VCaP (cell line): Measurements from ENCODE around the gene LRRC74A.

Experiments
- H3K27ac ChIP-seq: fragments of 450-650 bp; 2 replicates; pipeline ENCODE4 v1.5.1; 2017
- TF ChIP-seq, protein P1 (sequence below): fragments of 450-650 bp; conservative IDR thresholded peaks from 2 replicates; pipeline ENCODE4 v1.5.1; 2017; ENCODE audit warnings: mild to moderate bottlenecking, moderate library complexity

The LRRC74A gene

DNA sequence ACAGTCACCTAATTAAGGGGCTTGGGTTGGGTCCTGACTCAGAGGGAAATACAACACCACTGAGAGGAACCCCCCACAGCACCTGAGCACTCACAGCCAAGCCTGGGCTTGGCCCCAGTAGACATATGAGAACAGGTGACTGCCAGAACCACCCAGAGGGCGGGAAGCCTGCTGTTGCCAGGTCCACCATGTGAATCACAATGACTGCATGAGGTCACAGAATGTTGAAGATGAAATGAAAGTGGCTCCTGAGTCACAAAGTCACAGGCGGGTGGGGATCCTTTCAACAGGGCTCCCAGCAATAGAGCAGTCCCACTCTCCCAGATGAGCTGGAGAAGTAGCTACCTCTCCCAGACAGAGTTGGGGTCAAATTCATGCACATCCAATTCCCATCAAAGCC is at the start of gene LRRC74A:
TSS of gene LRRC74A (plus strand) at position 287 of the 400 bp plus-strand sequence. CDS start 290 bp downstream, outside the sequence.
- H3K27ac ChIP-seq = no peak within 1 kb of the TSS

DNA sequence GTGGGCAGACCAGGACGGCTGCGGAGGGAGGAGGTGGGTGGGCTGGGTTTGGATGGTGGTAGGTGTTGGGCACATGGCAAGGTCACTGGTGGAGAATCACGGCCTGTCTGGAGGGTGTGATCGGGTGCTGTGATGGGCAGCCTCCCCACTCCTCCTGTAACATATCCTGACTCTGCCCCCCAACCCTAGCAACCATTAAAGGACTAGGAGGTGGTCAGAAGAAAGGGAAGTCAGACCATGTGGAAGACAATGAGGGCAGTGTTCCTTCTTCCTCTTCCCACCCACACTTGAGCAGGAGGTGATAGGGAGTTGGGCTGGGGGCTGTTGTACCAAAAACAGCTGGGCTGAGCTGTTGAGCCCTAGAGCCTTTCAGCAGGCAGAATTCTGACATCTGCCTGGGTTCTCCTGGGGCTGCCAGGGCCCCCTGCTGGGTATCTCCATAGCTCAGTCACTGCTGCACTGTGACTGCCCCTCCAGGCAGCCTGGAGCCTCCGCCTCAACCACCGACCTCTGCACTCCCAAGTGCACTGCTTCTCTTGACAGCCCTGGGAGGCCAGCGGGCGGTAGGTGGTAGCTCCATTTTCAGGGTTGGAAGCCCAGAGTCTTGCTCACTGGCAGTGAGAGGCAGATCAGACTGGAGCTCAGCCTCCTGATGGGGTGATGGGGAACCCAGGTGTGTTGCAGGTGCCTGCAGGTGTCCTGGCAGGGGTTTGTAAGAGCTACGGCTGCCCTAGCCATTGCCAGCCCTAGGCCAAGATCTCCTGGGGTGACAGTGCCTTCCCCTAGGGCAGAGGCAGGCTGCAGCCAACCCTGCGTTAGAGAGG is 49.6 kb upstream of the LRRC74A start:
- TF ChIP-seq, protein P1, sequence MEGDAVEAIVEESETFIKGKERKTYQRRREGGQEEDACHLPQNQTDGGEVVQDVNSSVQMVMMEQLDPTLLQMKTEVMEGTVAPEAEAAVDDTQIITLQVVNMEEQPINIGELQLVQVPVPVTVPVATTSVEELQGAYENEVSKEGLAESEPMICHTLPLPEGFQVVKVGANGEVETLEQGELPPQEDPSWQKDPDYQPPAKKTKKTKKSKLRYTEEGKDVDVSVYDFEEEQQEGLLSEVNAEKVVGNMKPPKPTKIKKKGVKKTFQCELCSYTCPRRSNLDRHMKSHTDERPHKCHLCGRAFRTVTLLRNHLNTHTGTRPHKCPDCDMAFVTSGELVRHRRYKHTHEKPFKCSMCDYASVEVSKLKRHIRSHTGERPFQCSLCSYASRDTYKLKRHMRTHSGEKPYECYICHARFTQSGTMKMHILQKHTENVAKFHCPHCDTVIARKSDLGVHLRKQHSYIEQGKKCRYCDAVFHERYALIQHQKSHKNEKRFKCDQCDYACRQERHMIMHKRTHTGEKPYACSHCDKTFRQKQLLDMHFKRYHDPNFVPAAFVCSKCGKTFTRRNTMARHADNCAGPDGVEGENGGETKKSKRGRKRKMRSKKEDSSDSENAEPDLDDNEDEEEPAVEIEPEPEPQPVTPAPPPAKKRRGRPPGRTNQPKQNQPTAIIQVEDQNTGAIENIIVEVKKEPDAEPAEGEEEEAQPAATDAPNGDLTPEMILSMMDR = no peak
- H3K27ac ChIP-seq = no peak overlapping the region

More for the DNA sequence above, at the start of gene LRRC74A:
- TF ChIP-seq, protein P1 = no peak

DNA sequence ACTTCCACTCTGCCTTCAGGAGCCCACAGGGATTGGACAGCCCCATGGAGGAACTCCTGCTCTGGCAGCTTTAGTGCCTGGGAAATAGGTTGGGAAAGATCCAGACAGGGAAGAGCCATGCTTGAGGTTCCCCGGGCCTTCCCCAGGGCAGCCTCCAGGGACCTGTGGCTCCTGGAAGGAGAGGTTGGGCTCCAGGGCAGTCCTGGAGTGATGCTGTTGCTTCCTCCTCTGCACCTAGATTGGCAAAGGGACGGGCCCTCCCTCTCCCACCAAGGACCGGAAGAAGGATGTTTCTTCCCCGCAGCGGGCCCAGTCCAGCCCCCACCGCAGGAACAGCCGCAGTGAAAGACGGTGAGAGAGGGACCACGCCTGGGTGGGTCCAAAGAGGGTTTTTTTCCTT is 48.5 kb upstream of the LRRC74A start:
- TF ChIP-seq, protein P1 = no peak
- no peak overlapping the region for H3K27ac ChIP-seq

DNA sequence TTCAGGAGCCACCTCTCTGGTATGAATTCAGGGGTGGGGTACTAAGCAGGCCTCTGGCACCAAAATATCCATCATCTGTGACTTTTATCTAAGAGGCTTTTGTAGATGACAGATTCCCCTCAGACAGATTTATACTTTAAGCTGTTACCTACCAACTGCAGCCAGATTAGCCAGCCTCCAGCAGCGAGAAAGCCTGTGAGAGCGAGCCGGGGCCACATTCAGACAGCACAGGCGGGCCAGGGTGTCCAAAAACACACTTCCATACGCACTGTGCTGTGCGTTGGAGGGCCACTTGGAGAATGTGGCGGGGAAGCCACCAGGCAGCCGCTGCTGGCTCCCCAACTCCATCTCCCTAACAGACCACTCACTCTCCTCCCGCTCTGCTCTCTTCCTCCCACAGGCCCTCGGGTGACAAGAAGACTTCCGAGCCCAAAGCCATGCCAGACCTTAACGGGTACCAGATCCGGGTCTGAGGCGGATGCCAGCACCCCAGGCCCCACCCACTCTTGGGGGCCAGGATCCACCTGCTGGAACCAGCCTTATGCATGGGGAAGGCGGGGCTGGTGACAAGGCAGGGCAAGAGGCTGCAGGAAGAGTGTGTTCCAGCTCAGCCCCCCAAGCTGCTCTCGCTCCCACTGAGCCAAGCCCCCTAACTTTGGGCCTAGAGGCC is 47.5 kb upstream of the LRRC74A start:
- TF ChIP-seq, protein P1 = no peak

DNA sequence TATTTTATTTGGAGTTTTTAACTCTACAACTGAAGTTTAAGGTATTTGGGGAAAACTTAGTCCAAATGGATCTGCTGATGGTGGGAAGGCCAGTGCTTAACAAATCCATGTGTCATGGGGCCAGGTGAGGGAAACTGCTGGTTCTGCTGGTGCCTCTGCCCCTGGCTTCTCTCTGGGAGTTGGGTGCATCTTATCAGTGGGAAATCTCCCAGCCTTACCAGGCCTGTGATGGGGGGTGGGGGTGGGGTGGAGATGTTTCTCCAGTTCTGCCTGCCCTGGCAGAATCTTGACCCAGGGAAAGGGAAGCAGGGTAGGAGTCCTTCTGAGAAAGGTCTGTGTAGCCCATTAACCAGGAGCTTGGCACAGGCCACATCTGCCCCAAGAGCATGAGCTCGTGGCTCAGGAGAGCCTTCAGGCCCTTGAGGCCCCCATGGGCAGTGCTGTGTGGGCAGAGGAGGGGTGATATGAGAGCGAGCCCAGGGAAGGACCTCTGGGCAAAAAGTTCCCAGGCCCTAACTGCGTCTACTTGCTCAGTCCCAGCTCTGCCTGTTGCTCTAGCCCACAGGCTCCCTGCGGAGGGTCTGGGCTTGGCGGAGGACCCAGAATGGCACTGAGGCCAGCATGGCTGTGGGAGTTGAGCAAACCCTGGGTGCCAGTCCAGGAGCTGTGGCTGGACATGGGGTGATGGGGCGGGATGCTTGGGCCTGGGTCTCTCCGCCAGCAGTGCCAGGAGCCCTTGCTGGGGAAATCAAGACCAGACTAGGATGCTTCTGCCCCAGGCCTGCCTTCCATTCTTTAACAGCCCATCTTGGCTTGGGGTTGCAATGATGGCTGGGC is 46.8 kb upstream of the LRRC74A start:
- TF ChIP-seq, protein P1 = no peak
- H3K27ac ChIP-seq = no peak overlapping the region

More for the DNA sequence above, 47.5 kb upstream of the LRRC74A start:
- H3K27ac ChIP-seq = no peak overlapping the region

DNA sequence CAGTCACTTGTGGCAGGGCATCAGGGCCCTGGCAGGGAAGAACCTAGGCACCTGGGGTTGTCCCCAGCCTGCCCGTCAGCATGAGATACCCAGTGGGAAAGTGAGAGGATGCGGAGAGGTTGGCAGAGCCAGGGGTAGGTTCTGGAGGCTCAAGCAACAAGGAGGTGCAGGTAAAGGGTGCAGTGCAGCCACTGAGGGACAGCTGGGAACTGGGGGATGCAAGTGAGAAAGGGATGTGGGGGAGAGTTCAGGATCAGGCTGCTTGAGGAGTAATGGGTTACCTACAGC is 46.2 kb upstream of the LRRC74A start:
- TF ChIP-seq, protein P1 = no peak
- no peak overlapping the region for H3K27ac ChIP-seq

DNA sequence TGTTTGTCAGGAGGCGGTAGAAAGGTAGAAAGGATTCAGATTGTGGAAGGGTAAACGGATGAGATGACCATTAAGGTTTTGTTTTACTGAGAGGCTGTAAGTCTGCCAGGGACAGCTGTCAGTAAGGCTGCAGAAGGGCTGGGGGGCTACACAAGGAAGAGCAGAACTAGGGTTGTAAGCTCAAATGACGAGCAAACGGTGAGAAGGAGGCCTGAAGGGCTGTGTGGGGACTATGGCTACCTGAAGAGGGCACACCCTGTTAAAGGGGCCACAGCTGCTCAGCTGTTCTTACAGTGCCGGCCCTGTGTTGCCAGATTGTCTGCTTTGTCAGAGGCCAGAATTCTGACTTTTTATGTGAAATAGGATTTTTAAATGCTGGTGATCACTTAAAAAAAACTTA is 45.8 kb upstream of the LRRC74A start:
- H3K27ac ChIP-seq = no peak overlapping the region

More for the DNA sequence above, 45.8 kb upstream of the LRRC74A start:
- TF ChIP-seq, protein P1 = no peak
